ENCODE results near the gene SMIM24. TPM values are rescaled to one million over a fixed set of nuclear protein-coding genes. Genes with fewer than 3 reads are reported as not detected.

SMIM24 gene
- total and polyA plus RNA-seq, 10 of the 15 experiments (the other 5 are each of a cell fraction or from before 2014, with no cell fraction given), result 0.14 to 0.44 (median 0.23) TPM; not detected in 4

- peak; percentile 45; the same call in 1 of the 2 replicates for TF ChIP-seq PKNOX1 (IDR thresholded peaks at IDR 0.05)
- TF ChIP-seq EZH2 (IDR thresholded peaks at IDR 0.05; ENCODE audit: borderline replicate concordance, control insufficient read depth, low read depth, low read length), result no peak
- peak; percentile 24; the same call in 1 of the 2 replicates for TF ChIP-seq TCF12 (IDR thresholded peaks at IDR 0.05; ENCODE audit: low read depth, low read length)
- no peak for TF ChIP-seq HDAC6 (IDR thresholded peaks at IDR 0.05; ENCODE audit: unreplicated experiment)
- TF ChIP-seq REST (IDR thresholded peaks at IDR 0.05; ENCODE audit: low read depth, low read length), result no peak
- TF ChIP-seq ATF3 (IDR thresholded peaks at IDR 0.05; ENCODE audit: borderline replicate concordance, extremely low read depth, low read depth, low read length), result peak; percentile 55; the same call in 1 of the 2 replicates
- peak in 1 of 2 experiments; percentile 73; a peak in 2 of 4 replicates for TF ChIP-seq SRF (IDR thresholded peaks at IDR 0.05; ENCODE audit: low read depth in 2 of 2, low read length in 2 of 2)
- no peak for TF ChIP-seq STAT3 (IDR thresholded peaks at IDR 0.05; ENCODE audit: low read depth, low read length)
- no peak for TF ChIP-seq CBX5 (IDR thresholded peaks at IDR 0.05; ENCODE audit: low read depth)
- peak; percentile 46; the same call in 1 of the 2 replicates for TF ChIP-seq PML (IDR thresholded peaks at IDR 0.05; ENCODE audit: low read length)
- no peak for TF ChIP-seq ZNF384 (IDR thresholded peaks at IDR 0.05; ENCODE audit: borderline replicate concordance, low read depth, low read length)
- no peak for TF ChIP-seq YBX1 (IDR thresholded peaks at IDR 0.05)
- TF ChIP-seq FOXM1 (IDR thresholded peaks at IDR 0.05; ENCODE audit: low read depth, low read length), result no peak
- peak; percentile 52 for TF ChIP-seq BACH1 (IDR thresholded peaks at IDR 0.05; ENCODE audit: borderline replicate concordance)
- no peak for TF ChIP-seq MAX (IDR thresholded peaks at IDR 0.05; ENCODE audit: low read depth, low read length)
- TF ChIP-seq JUND (IDR thresholded peaks at IDR 0.05; ENCODE audit: low read depth, low read length), result 0 out of 2 replicates have a peak, but pooled peaks have one; percentile 58
- TF ChIP-seq CHD2 (IDR thresholded peaks at IDR 0.05; ENCODE audit: borderline replicate concordance, low read depth, low read length), result peak; percentile 95
- no peak for TF ChIP-seq NR2C2 (IDR thresholded peaks at IDR 0.05; ENCODE audit: borderline replicate concordance, control insufficient read depth, insufficient read length, low read depth)
- peak; percentile 71 for TF ChIP-seq MXI1 (IDR thresholded peaks at IDR 0.05; ENCODE audit: low read depth, low read length)
- no peak for TF ChIP-seq CTCF (IDR thresholded peaks at IDR 0.05 in 2 of 3, conservative IDR thresholded peaks at IDR 0.05 in 1 of 3; ENCODE audit: control insufficient read depth in 2 of 3, extremely low read depth in 1 of 3, insufficient read depth in 1 of 3, low read depth in 3 of 3, low read length in 3 of 3)
- TF ChIP-seq ATF7 (IDR thresholded peaks at IDR 0.05; ENCODE audit: low read depth), result no peak; the same call in 1 of the 2 replicates
Measured at GRCh38 chr19:3434630-3435553, 45.4 kb downstream of the SMIM24 start (continued).
